ENCODE results near the gene COTL1. TPM values are rescaled to one million over a fixed set of nuclear protein-coding genes. Genes with fewer than 3 reads are reported as not detected.

Gene COTL1
- total and polyA plus RNA-seq, 8 donors: 92.7 to 206 (median 119) TPM

GRCh38 chr16:84657229-84657837 lies 39.5 kb upstream of the COTL1 start:
- ATAC-seq (no peak), DNase-seq (no peak)
- Histone ChIP-seq H3K4me3 (no peak overlapping the region), H3K27ac (no peak overlapping the region), H3K36me3 (peaks cover 0 to 93% of the 10 kb centered on the region in 2 donors), H3K4me1 (peaks cover 0 to 4% of the 10 kb centered on the region in 2 donors), H3K9me3 (no peaks in the 10 kb centered on the region), H3K27me3 (no peaks in the 10 kb centered on the region)
- intact Hi-C loops (cut with DNase I): no loop called here
- no peak for TF ChIP-seq CTCF (IDR thresholded peaks at IDR 0.05)

DNA sequence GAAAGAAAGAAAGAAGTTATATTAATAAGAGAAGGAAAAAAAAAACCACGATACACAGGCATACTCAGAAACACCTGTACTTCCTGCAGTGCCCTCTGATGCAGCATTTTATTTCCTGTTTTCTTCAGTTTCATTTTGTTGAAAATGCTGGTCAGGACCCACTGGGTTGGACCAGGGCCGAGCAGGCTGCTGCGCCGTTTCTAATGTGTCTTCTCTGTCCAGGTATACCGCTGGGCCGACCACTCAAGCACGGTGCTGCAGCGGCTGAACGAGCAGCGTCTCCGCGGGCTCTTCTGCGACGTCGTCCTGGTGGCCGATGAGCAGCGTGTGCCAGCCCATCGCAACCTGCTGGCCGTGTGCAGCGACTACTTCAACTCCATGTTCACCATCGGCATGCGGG lies 38.8 kb upstream of the COTL1 start:
- intact Hi-C loops (cut with DNase I): no loop called here
- Histone ChIP-seq H3K4me1 (peaks cover 0 to 4% of the 10 kb centered on the region in 2 donors), H3K4me3 (no peak overlapping the region), H3K27ac (no peak overlapping the region), H3K36me3 (peaks cover 0 to 93% of the 10 kb centered on the region in 2 donors), H3K27me3 (no peaks in the 10 kb centered on the region), H3K9me3 (no peaks in the 10 kb centered on the region)
- no peak for ATAC-seq
- no peak for TF ChIP-seq CTCF (IDR thresholded peaks at IDR 0.05)
- no peak for DNase-seq

- no peak for TF ChIP-seq CTCF (IDR thresholded peaks at IDR 0.05)
- H3K4me3 ChIP-seq: no peak overlapping the region
- no peak overlapping the region for H3K27ac ChIP-seq
- ATAC-seq (no peak), DNase-seq (no peak)
- peaks cover 0 to 9% of the 10 kb centered on the region in 2 donors for H3K4me1 ChIP-seq
- H3K36me3 ChIP-seq: peaks cover 0 to 84% of the 10 kb centered on the region in 2 donors
- intact Hi-C loops (cut with DNase I): no loop called here
- H3K9me3 ChIP-seq: no peaks in the 10 kb centered on the region
- H3K27me3 ChIP-seq: no peaks in the 10 kb centered on the region
These were observed 37.1 kb upstream of the COTL1 start for GRCh38 chr16:84654998-84655397.

DNA sequence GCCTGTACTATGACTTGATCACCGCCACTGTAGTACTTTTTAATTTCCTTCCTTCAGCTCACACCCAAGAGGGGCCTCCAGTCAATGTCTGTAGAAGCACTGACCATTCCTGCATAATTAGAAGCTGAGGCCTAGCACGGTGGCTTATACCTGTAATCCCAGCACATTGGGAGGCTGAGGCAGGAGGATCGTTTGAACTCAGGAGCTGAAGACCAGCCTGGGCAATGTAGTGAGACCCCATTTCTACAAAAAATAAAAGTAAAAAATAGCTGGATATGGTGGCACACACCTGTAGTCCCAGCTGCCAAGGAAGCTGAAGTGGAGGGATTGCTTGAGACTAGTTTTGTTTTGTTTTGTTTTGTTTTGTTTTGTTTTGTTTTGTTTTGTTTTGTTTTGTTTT lies 36.4 kb upstream of the COTL1 start:
- Histone ChIP-seq H3K27me3 (no peaks in the 10 kb centered on the region), H3K27ac (no peak overlapping the region)
- ATAC-seq: no peak

GRCh38 chr16:84652566-84652965 lies 34.7 kb upstream of the COTL1 start:
- intact Hi-C loops (cut with DNase I): no loop called here

More for the DNA sequence above, 36.4 kb upstream of the COTL1 start:
- Histone ChIP-seq H3K4me3 (no peak overlapping the region), H3K4me1 (peaks cover 0 to 16% of the 10 kb centered on the region in 2 donors), H3K36me3 (peaks cover 0 to 77% of the 10 kb centered on the region in 2 donors), H3K9me3 (no peaks in the 10 kb centered on the region)
- TF ChIP-seq CTCF (IDR thresholded peaks at IDR 0.05): no peak
- intact Hi-C loops (cut with DNase I): no loop called here
- no peak for DNase-seq

More at GRCh38 chr16:84652566-84652965, 34.7 kb upstream of the COTL1 start:
- Histone ChIP-seq H3K4me3 (no peak overlapping the region), H3K4me1 (peaks cover 5 to 23% of the 10 kb centered on the region in 2 donors), H3K36me3 (peaks cover 0 to 60% of the 10 kb centered on the region in 2 donors), H3K27me3 (no peaks in the 10 kb centered on the region), H3K9me3 (no peaks in the 10 kb centered on the region), H3K27ac (no peak overlapping the region)
- no peak for TF ChIP-seq CTCF (IDR thresholded peaks at IDR 0.05)
- ATAC-seq (no peak), DNase-seq (no peak)
